K562 (cell line): ENCODE data around the gene OFD1. TPM values are rescaled to one million over a fixed set of nuclear protein-coding genes. Genes with fewer than 3 reads are reported as not detected.

ENCODE experiments used
- ATAC-seq: fragments of 200-7000 bp; cut with Tn5 transposase; 3 replicates; pipeline ENCODE4 v1.9.1; 2020; ENCODE audit warnings: moderate library complexity
- BruUV-seq: library from RNA; stranded (reverse); fragments of 400-500 nt; replicated peaks from 2 replicates; lab custom pipeline; 2021; lab: Mats Ljungman, UMichigan
- CTCF ChIA-PET: fragments of 300-600 bp; formaldehyde crosslinking; extraction: SDS; loops from one replicate; lab custom pipeline; 2021; ENCODE audit warnings: low intra/inter-chr PET ratio; lab: Yijun Ruan, JAX
- POLR2A ChIA-PET: fragments of 300-600, 350-650 bp; sonication (Branson Sonifier 250); formaldehyde crosslinking; extraction: SDS; loops from one replicate; lab custom pipeline; 2021; ENCODE audit warnings: antibody characterized with exemption, inconsistent platforms; lab: Yijun Ruan, JAX
- DNase-seq, 4 experiments: peaks; one replicate each; pipeline versions ENCODE4 v3.0.0 to v3.0.0-alpha.2; 2011 to 2018; ENCODE audit warnings: low spot score in 3 of 4, mixed read lengths in 3 of 4; ENCODE audit errors: extremely low read depth in 1 of 4
- FAIRE-seq: peaks from 2 replicates; lab custom pipeline; 2011; peaks lifted over from hg19 to GRCh38; lab: Jason Lieb, UNC
- H2AFZ ChIP-seq: 2 replicates; pipeline ENCODE4 v1.6.0; 2011; ENCODE audit warnings: low read depth, low read length, control low read depth, inconsistent platforms
- H3K27ac ChIP-seq: fragments of 200-600 bp; 3 replicates; pipeline ENCODE4 v1.8.0; 2011; ENCODE audit warnings: low read depth, mild to moderate bottlenecking, control low read depth, inconsistent platforms, low read length, moderate library complexity, mixed read lengths; ENCODE audit errors: extremely low read depth
- H3K27me3 ChIP-seq, 2 experiments: fragments of 300-600 bp in 1 of 2; 2 replicates in 1 of 2; 3 replicates in 1 of 2; pipeline versions ENCODE4 v1.6.0 to v1.8.0; 2011; ENCODE audit warnings: inconsistent platforms in 2 of 2, low read length in 2 of 2, mild to moderate bottlenecking in 1 of 2, mixed read lengths in 1 of 2, moderate library complexity in 1 of 2; ENCODE audit not compliant: control insufficient read depth in 2 of 2, insufficient read depth in 2 of 2
- H3K36me3 ChIP-seq: fragments of 300-600 bp; 3 replicates; pipeline ENCODE4 v1.8.0; 2011; ENCODE audit warnings: mild to moderate bottlenecking, low read length, inconsistent platforms; ENCODE audit not compliant: control insufficient read depth, insufficient read depth
- H3K4me1 ChIP-seq, 2 experiments: fragments of 200-600 bp in 1 of 2; replicated peaks in 1 of 2; 2 replicates in 1 of 2; 3 replicates in 1 of 2; pipeline versions ENCODE4 v1.5.1 to v1.8.0; 2011; ENCODE audit warnings: inconsistent platforms in 2 of 2, low read length in 2 of 2, mild to moderate bottlenecking in 1 of 2, mixed read lengths in 1 of 2, moderate library complexity in 1 of 2; ENCODE audit not compliant: control insufficient read depth in 2 of 2, insufficient read depth in 2 of 2
- H3K4me2 ChIP-seq: 2 replicates; pipeline ENCODE4 v1.6.1; 2011; ENCODE audit warnings: low read length, control low read depth, inconsistent platforms, mixed read lengths; ENCODE audit not compliant: insufficient read depth
- H3K4me3 ChIP-seq: fragments of 200-600 bp; sonication (generic), shearing (Covaris generic); 2 replicates; pipeline ENCODE4 v1.5.1; 2016; ENCODE audit warnings: control low read depth, inconsistent platforms
- H3K79me2 ChIP-seq: fragments of 200-600 bp; 3 replicates; pipeline ENCODE4 v1.8.0; 2011; ENCODE audit warnings: low read length, inconsistent platforms; ENCODE audit not compliant: control insufficient read depth, insufficient read depth
- H3K9ac ChIP-seq, 2 experiments: 2 replicates each; pipeline versions ENCODE4 v1.6.0 to v1.6.1; 2011; ENCODE audit warnings: low read depth in 2 of 2, low read length in 2 of 2, control low read depth in 1 of 2, inconsistent platforms in 1 of 2, mild to moderate bottlenecking in 1 of 2, mixed read lengths in 1 of 2; ENCODE audit not compliant: insufficient read depth in 1 of 2
- H3K9me1 ChIP-seq: one replicate; pipeline ENCODE4 v1.6.0; 2011; ENCODE audit warnings: inconsistent platforms, mild to moderate bottlenecking, low read length, moderate library complexity; ENCODE audit not compliant: control insufficient read depth, insufficient read depth
- H3K9me3 ChIP-seq: replicated peaks from 2 replicates; pipeline ENCODE4 v1.5.1; 2011; ENCODE audit warnings: low read depth, low read length, inconsistent platforms; ENCODE audit not compliant: control insufficient read depth, insufficient read depth
- H4K20me1 ChIP-seq: replicated peaks from 2 replicates; pipeline ENCODE4 v1.6.1; 2011; ENCODE audit warnings: low read length, inconsistent platforms, mixed read lengths; ENCODE audit not compliant: control insufficient read depth, insufficient read depth
- HDAC3 ChIP-seq: fragments of 450-650 bp; IDR thresholded peaks from 2 replicates; pipeline ENCODE4 v1.6.1; 2018; ENCODE audit warnings: borderline replicate concordance, mild to moderate bottlenecking, moderate library complexity; ENCODE audit not compliant: partially characterized antibody
- HMGXB4 ChIP-seq: sonication (generic); formaldehyde crosslinking; IDR thresholded peaks from 2 replicates; pipeline ENCODE4 v1.8.1; 2023; ENCODE audit warnings: mild to moderate bottlenecking, missing genetic modification reagents
- KAT8 ChIP-seq: fragments of 450-650 bp; IDR thresholded peaks from 2 replicates; pipeline ENCODE4 v1.6.1; 2016; ENCODE audit warnings: low read depth, mild to moderate bottlenecking
- KLF13 ChIP-seq: fragments of 450-650 bp; IDR thresholded peaks from 2 replicates; pipeline ENCODE4 v1.6.1; 2016; ENCODE audit warnings: missing genetic modification characterization, low read depth, mild to moderate bottlenecking, missing compliant biosample characterization, moderate library complexity, borderline replicate concordance
- KLF16 ChIP-seq: IDR thresholded peaks from 2 replicates; pipeline ENCODE4 v1.6.1; 2016; ENCODE audit warnings: antibody characterized with exemption
- MEF2A ChIP-seq: IDR thresholded peaks from 2 replicates; pipeline ENCODE4 v1.6.1; 2011; ENCODE audit warnings: low read depth, mild to moderate bottlenecking, low read length, moderate library complexity; ENCODE audit not compliant: control insufficient read depth
- MGA ChIP-seq: fragments of 450-650 bp; IDR thresholded peaks from 2 replicates; pipeline ENCODE4 v1.6.1; 2016; ENCODE audit warnings: mild to moderate bottlenecking, moderate library complexity
- SMARCA5 ChIP-seq: fragments of 450-650 bp; IDR thresholded peaks from 2 replicates; pipeline ENCODE4 v1.6.1; 2016
- ZFPM2 ChIP-seq: fragments of 250-450 bp; sonication (Bioruptor Pico); IDR thresholded peaks from 2 replicates; pipeline ENCODE4 v1.5.1; 2022; ENCODE audit warnings: mild to moderate bottlenecking
- ZNF175 ChIP-seq: fragments of 200-800 bp; sonication (Bioruptor generic); IDR thresholded peaks from 2 replicates; pipeline ENCODE4 v1.6.1; 2016; ENCODE audit warnings: low read depth, mild to moderate bottlenecking, missing genetic modification characterization, missing compliant biosample characterization
- ZNF699 ChIP-seq: fragments of 250-450 bp; sonication (Bioruptor Pico); IDR thresholded peaks from 2 replicates; pipeline ENCODE4 v1.8.0; 2021; ENCODE audit warnings: mild to moderate bottlenecking, moderate library complexity; ENCODE audit not compliant: insufficient replicate concordance
- WGBS: fragments of 100-300 bp; shearing (Covaris generic); methylation state at CpG from one replicate; pipeline ENCODE4 v1.1.6; 2016; ENCODE audit warnings: low coverage, mixed read lengths; ENCODE audit not compliant: insufficient coverage; ENCODE audit errors: missing lambda C conversion rate; 5-methylcytosine and 5-hydroxymethylcytosine counted together
- in situ Hi-C: fragments of 300-500 bp; cut with MboI; formaldehyde crosslinking; loops from 4 replicates; pipeline ENCODE4 v1.15.0; 2018; ENCODE audit warnings: inconsistent platforms, mixed read lengths
- intact Hi-C: fragments of 100-400 bp; cut with micrococcal nuclease; formaldehyde crosslinking; loops from 2 replicates; pipeline ENCODE4 v1.14.2; 2022
- polyA plus RNA-seq, 8 experiments: library from polyadenylated mRNA; depleted of rRNA in 4 of 8; stranded (reverse) in 5 of 8; unstranded in 3 of 8; fragments of >200 nt; fragmentation: Nextera tagmentation in 2 of 8; fragmentation: Illumina TruSeq in 1 of 8; extraction: Ambion mirVana in 2 of 8; extraction: Trizol in 1 of 8; gene quantifications; 2 replicates each; pipeline versions ENCODE4 v1.2.1 to v1.2.3, GENCODE V29; 2011 to 2014; ENCODE audit warnings: inconsistent platforms in 1 of 8, missing spikeins in 1 of 8
- total RNA-seq, 7 experiments: library from RNA; depleted of rRNA in 6 of 7; stranded (reverse); fragments of >200 nt in 6 of 7; fragmentation: Illumina TruSeq in 2 of 7; extraction: Trizol in 2 of 7; gene quantifications; 2 replicates each; pipeline versions ENCODE4 v1.2.1 to v1.2.3, GENCODE V29; 2011 to 2021; ENCODE audit warnings: low replicate concordance in 1 of 7

Gene OFD1
- total and polyA plus RNA-seq, 9 of the 15 experiments (the other 6 are each of a cell fraction or from before 2014, with no cell fraction given), result 22.0 to 49.1 (median 30.2) TPM

- 81% methylated on average over 4 of the region's 4 CpGs for whole genome bisulfite sequencing
- BruUV-seq, result no TSS peak
- DNase-seq, result no peak
- Histone ChIP-seq H3K27me3 (no peaks in the 10 kb centered on the region), H3K9ac (no peak overlapping the region), H3K4me2 (no peak overlapping the region), H4K20me1 (no peaks in the 10 kb centered on the region), H3K9me3 (no peaks in the 10 kb centered on the region), H3K4me1 (no peaks in the 10 kb centered on the region), H3K9me1 (no peaks in the 10 kb centered on the region), H3K4me3 (no peak overlapping the region), H3K36me3 (peaks cover 78% of the 10 kb centered on the region), H2AFZ (no peak overlapping the region), H3K79me2 (no peaks in the 10 kb centered on the region), H3K27ac (no peak overlapping the region)
- ATAC-seq, result no peak
- intact Hi-C loops, result no loop called here
- ChIA-PET CTCF (interaction anchor here (0.6 kb wide), 1 partner anchor 9 kb away, joined by 3 read pairs; no protein-coding TSS in a partner anchor), POLR2A (no interaction called here)
- no peak for FAIRE-seq
- in situ Hi-C loops, result no loop called here
- TF ChIP-seq KAT8 (no peak), MGA (no peak), KLF13 (tag) (no peak), HMGXB4 (no peak), ZFPM2 (CRISPR knock-in tag) (no peak), ZNF175 (CRISPR knock-in tag) (no peak), MEF2A (no peak), ZNF699 (CRISPR knock-in tag) (no peak), KLF16 (no peak), HDAC3 (no peak), SMARCA5 (no peak)
These were observed 21.8 kb downstream of the OFD1 start for GRCh38 chrX:13756381-13756780.
